ENCODE data around the gene STRADA.

Gene STRADA

GRCh38 chr17:63688396-63689020, 53.1 kb downstream of the STRADA start:
- DNase-seq (ENCODE audit: insufficient read length, low spot score) = no peak
- FAIRE-seq = peak; percentile 31

GRCh38 chr17:63686138-63686685, 55.4 kb downstream of the STRADA start:
- FAIRE-seq (no peak), DNase-seq (ENCODE audit: insufficient read length, low spot score) (no peak)

- no peak for FAIRE-seq
Measured at GRCh38 chr17:63685578-63685977, 56.0 kb downstream of the STRADA start.

GRCh38 chr17:63685041-63685440, 56.6 kb downstream of the STRADA start:
- FAIRE-seq (no peak), DNase-seq (ENCODE audit: insufficient read length, low spot score) (no peak)

More at GRCh38 chr17:63685578-63685977, 56.0 kb downstream of the STRADA start:
- DNase-seq (ENCODE audit: insufficient read length, low spot score) = no peak

GRCh38 chr17:63682981-63683380, 58.6 kb downstream of the STRADA start:
- no peak for FAIRE-seq

GRCh38 chr17:63682441-63682840, 59.2 kb downstream of the STRADA start:
- DNase-seq (ENCODE audit: insufficient read length, low spot score) = no peak

More at GRCh38 chr17:63682981-63683380, 58.6 kb downstream of the STRADA start:
- no peak for DNase-seq (ENCODE audit: insufficient read length, low spot score)

GRCh38 chr17:63681530-63681929, 60.1 kb downstream of the STRADA start:
- FAIRE-seq (no peak), DNase-seq (ENCODE audit: insufficient read length, low spot score) (no peak)

More at GRCh38 chr17:63682441-63682840, 59.2 kb downstream of the STRADA start:
- FAIRE-seq = no peak

GRCh38 chr17:63680700-63681099, 60.9 kb downstream of the STRADA start:
- FAIRE-seq = no peak
- no peak for DNase-seq (ENCODE audit: insufficient read length, low spot score)

- no peak for FAIRE-seq
- DNase-seq (ENCODE audit: insufficient read length, low spot score) = no peak
Measured at GRCh38 chr17:63679214-63679613, 62.4 kb downstream of the STRADA start.

- DNase-seq (ENCODE audit: insufficient read length, low spot score) (no peak), FAIRE-seq (no peak)
Measured at GRCh38 chr17:63676584-63676983, 65.0 kb downstream of the STRADA start.

GRCh38 chr17:63675607-63676546, 65.7 kb downstream of the STRADA start:
- DNase-seq (ENCODE audit: insufficient read length, low spot score) = peak; percentile 91

GRCh38 chr17:63675231-63675606, 66.4 kb downstream of the STRADA start:
- FAIRE-seq (no peak), DNase-seq (ENCODE audit: insufficient read length, low spot score) (no peak)

More at GRCh38 chr17:63675607-63676546, 65.7 kb downstream of the STRADA start:
- no peak for FAIRE-seq

GRCh38 chr17:63672856-63673255, 68.7 kb downstream of the STRADA start:
- DNase-seq (ENCODE audit: insufficient read length, low spot score) (no peak), FAIRE-seq (no peak)

- no peak for FAIRE-seq
Measured at GRCh38 chr17:63665527-63666214, 75.9 kb downstream of the STRADA start.

GRCh38 chr17:63659850-63660249, 81.7 kb downstream of the STRADA start:
- no peak for DNase-seq (ENCODE audit: insufficient read length, low spot score)
- FAIRE-seq = no peak

More at GRCh38 chr17:63665527-63666214, 75.9 kb downstream of the STRADA start:
- DNase-seq (ENCODE audit: insufficient read length, low spot score) = no peak

- FAIRE-seq = no peak
- DNase-seq (ENCODE audit: insufficient read length, low spot score) = no peak
Measured at GRCh38 chr17:63658366-63658765, 83.2 kb downstream of the STRADA start.

GRCh38 chr17:63657786-63658185, 83.8 kb downstream of the STRADA start:
- FAIRE-seq (peak; percentile 48), DNase-seq (ENCODE audit: insufficient read length, low spot score) (no peak)

GRCh38 chr17:63653050-63653449, 88.5 kb downstream of the STRADA start:
- DNase-seq (ENCODE audit: insufficient read length, low spot score) = no peak
- no peak for FAIRE-seq

All from HTR-8/SVneo (cell line).